Right lobe of liver (tissue), 6 donors: ENCODE results near the gene AKAP8. TPM values are rescaled to one million over a fixed set of nuclear protein-coding genes. Genes with fewer than 3 reads are reported as not detected.

ENCODE experiments used
- ATAC-seq, 4 donors: fragments of 200-7000 bp; cut with Tn5 transposase; one replicate each; pipeline ENCODE4 v1.9.1; 2020; ENCODE audit warnings: mild to moderate bottlenecking in 4 of 4, moderate library complexity in 4 of 4
- DNase-seq, 3 donors: peaks; one replicate each; pipeline ENCODE4 v3.0.0-alpha.2; 2020
- H3K27ac ChIP-seq, 3 donors: fragments of 200-600 bp; one replicate each; pipeline ENCODE4 v1.8.0; 2022
- H3K27me3 ChIP-seq, 2 donors: fragments of 200-600 bp; one replicate each; pipeline ENCODE4 v1.8.0; 2022
- H3K36me3 ChIP-seq, 4 donors: fragments of 200-600 bp; sonication (generic) in 1 of 4; one replicate each; pipeline versions ENCODE4 v1.5.1 to v1.8.0; 2017 to 2022; ENCODE audit warnings: control low read depth in 1 of 4
- H3K4me1 ChIP-seq, 4 donors: fragments of 200-600 bp; sonication (generic) in 1 of 4; one replicate each; pipeline versions ENCODE4 v1.5.1 to v1.8.0; 2017 to 2022; ENCODE audit warnings: control low read depth in 1 of 4
- H3K4me3 ChIP-seq, 3 donors: fragments of 200-600 bp; one replicate each; pipeline ENCODE4 v1.8.0; 2022
- H3K9me3 ChIP-seq, 4 donors: fragments of 200-600 bp; sonication (generic) in 1 of 4; one replicate each; pipeline versions ENCODE4 v1.5.1 to v1.8.0; 2017 to 2022; ENCODE audit warnings: control low read depth in 1 of 4
- POLR2A ChIP-seq: fragments of 450-650 bp; IDR thresholded peaks from one replicate; pipeline ENCODE4 v1.6.1; 2017; ENCODE audit warnings: antibody characterized with exemption, mild to moderate bottlenecking
- WGBS: methylation state at CpG from one replicate; pipeline ENCODE4 v1.1.6; 2018; ENCODE audit warnings: low coverage, low lambda C conversion rate; ENCODE audit not compliant: insufficient coverage; ENCODE audit errors: missing lambda C conversion rate; 5-methylcytosine and 5-hydroxymethylcytosine counted together
- intact Hi-C, 2 donors: fragments of 100-400 bp; cut with DNase I; formaldehyde crosslinking; loops; one replicate each; pipeline versions ENCODE4 v1.11.2 to v1.14.1; 2022
- total RNA-seq, 6 experiments: library from RNA; depleted of rRNA in 2 of 6; stranded (reverse); fragments of >200 nt in 2 of 6; fragmentation: NEBNext Ultra II Directional in 3 of 6; extraction: Animal tissue kit (Norgen Biotek cat#: 25700) in 3 of 6; gene quantifications; one replicate each; pipeline versions ENCODE4 v1.1.0 to v1.2.4, GENCODE V29; 2016 to 2023
- TF ChIP-seq, protein P1 (sequence below), 4 donors: fragments of 200-600 bp in 3 of 4; fragments of 450-650 bp in 1 of 4; IDR thresholded peaks; one replicate each; pipeline versions ENCODE4 v1.5.1 to v1.8.0; 2016 to 2022; ENCODE audit warnings: antibody characterized with exemption in 4 of 4, mild to moderate bottlenecking in 2 of 4
- donor health status: DM: no; HTN: yes; CAD: no.
- donor health status: DM: no; HTN: no; CAD: no.
- donor health status: DM: no; HTN: no; CAD: no.
- donor health status: DM: no; HTN: yes; CAD: no.
- donor health status: DM: no; HTN: yes; CAD: no.

The AKAP8 gene
- total RNA-seq, 6 experiments from 2014 or later, result 10.0 to 20.2 (median 13.3) TPM

DNA sequence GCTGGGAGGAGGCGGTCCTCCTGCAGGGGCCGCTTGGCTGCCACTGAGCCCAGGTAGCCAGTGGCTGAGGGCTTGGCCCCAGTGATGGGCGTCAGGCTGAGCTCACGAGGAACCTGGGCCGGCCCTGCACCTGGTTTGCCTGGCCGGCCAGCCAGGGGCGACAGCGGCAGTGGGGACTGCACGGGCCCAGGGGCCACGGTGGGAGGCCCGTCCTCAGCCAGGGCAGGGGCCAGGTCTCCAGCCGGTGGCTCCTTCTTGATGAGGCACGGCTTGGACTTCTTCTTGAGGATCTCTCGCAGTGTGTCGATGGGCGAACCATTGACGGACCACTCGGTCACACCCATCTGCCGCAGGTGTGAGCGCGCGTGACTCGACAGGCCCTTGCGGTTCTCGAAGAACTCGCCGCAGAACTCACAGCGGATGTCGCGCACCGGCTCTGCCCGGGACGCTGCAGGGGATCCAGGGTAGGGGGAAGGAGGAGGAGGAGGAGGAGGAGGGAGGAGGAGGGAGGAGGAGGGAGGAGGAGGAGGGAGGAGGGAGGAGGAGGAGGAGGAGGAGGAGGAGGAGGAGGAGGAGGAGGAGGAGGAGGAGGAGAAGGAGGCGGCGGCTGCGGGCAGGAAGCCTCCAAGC, 45.8 kb upstream of the AKAP8 start:
- H3K27ac ChIP-seq, result no peak overlapping the region
- TF ChIP-seq POLR2A, result no peak
- TF ChIP-seq, protein P1, sequence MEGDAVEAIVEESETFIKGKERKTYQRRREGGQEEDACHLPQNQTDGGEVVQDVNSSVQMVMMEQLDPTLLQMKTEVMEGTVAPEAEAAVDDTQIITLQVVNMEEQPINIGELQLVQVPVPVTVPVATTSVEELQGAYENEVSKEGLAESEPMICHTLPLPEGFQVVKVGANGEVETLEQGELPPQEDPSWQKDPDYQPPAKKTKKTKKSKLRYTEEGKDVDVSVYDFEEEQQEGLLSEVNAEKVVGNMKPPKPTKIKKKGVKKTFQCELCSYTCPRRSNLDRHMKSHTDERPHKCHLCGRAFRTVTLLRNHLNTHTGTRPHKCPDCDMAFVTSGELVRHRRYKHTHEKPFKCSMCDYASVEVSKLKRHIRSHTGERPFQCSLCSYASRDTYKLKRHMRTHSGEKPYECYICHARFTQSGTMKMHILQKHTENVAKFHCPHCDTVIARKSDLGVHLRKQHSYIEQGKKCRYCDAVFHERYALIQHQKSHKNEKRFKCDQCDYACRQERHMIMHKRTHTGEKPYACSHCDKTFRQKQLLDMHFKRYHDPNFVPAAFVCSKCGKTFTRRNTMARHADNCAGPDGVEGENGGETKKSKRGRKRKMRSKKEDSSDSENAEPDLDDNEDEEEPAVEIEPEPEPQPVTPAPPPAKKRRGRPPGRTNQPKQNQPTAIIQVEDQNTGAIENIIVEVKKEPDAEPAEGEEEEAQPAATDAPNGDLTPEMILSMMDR (IDR thresholded peaks at IDR 0.05), result no peak
- no peaks in the 10 kb centered on the region for H3K9me3 ChIP-seq
- H3K36me3 ChIP-seq, result peaks cover 0 to 35% (median 6%) of the 10 kb centered on the region in 4 donors
- no peak for DNase-seq
- H3K4me3 ChIP-seq, result no peak overlapping the region
- peaks cover 2 to 31% (median 9%) of the 10 kb centered on the region in 4 donors for H3K4me1 ChIP-seq
- H3K27me3 ChIP-seq, result no peaks in the 10 kb centered on the region
- ATAC-seq, result no peak
- WGBS, result 93% methylated on average over 5 of the region's 36 CpGs
- intact Hi-C loops, result no loop called here

- H3K4me3 ChIP-seq, result no peak overlapping the region
- H3K36me3 ChIP-seq, result peaks cover 0 to 35% (median 6%) of the 10 kb centered on the region in 4 donors
- intact Hi-C loops, result no loop called here
- H3K9me3 ChIP-seq, result no peaks in the 10 kb centered on the region
- peaks cover 2 to 29% (median 9%) of the 10 kb centered on the region in 4 donors for H3K4me1 ChIP-seq
- H3K27ac ChIP-seq, result no peak overlapping the region
- WGBS, result no CpG with 5 or more reads among the region's 38 CpGs
- ATAC-seq (no peak), DNase-seq (no peak)
- no peak for TF ChIP-seq POLR2A
- H3K27me3 ChIP-seq, result no peaks in the 10 kb centered on the region
Measured at GRCh38 chr19:15424692-15425272, 45.2 kb upstream of the AKAP8 start.

DNA sequence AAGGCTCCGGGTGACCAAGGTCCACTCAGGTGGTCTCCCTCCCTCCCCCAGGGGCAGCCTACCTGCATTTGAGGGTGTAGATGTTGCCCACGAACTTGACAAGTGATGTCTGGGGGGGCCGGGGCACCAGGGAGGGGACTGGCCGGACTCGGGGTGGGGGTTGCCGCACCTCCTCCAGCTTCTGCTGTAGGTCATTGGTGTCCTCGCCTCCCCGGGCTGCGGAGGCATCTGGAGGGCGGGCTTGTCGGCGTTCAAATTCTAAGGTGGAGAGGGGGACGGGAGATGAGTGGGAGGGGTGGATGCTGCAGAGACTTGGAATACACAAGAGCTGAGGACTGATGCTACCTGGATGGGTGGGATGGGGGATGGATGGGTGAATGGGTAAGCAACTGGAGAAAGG, 44.5 kb upstream of the AKAP8 start:
- TF ChIP-seq, protein P1 (IDR thresholded peaks at IDR 0.05), result no peak
- no peak for TF ChIP-seq POLR2A
- H3K4me1 ChIP-seq, result peaks cover 2 to 29% (median 12%) of the 10 kb centered on the region in 4 donors
- DNase-seq (no peak), ATAC-seq (no peak)
- H3K4me3 ChIP-seq, result no peak overlapping the region
- intact Hi-C loops, result no loop called here
- no peak overlapping the region for H3K27ac ChIP-seq
- WGBS, result 60% methylated on average over 1 of the region's 13 CpGs
- H3K27me3 ChIP-seq, result no peaks in the 10 kb centered on the region
- peaks cover 0 to 35% (median 6%) of the 10 kb centered on the region in 4 donors for H3K36me3 ChIP-seq
- no peaks in the 10 kb centered on the region for H3K9me3 ChIP-seq

DNA sequence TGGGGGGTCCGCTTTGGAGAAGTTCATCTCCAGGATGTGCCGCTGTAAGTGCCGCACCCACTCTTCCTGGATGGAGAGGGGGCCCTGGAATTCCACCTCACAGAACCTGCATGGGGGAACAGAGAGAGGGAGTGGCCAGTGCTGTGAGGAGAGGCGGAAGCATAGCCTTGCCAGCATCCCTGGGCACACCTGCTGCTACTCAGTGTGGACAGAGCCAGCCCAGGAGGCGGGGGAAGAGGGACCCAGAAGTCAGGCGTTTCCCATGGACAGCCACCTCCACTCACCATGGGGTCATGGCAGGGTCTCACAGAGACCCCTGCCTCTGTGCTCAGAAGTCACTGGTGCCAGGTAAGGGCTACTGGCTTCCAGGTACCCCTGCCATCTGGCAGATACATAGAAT, 43.5 kb upstream of the AKAP8 start:
- intact Hi-C loops, result no loop called here
- H3K9me3 ChIP-seq, result no peaks in the 10 kb centered on the region
- ATAC-seq, result no peak
- TF ChIP-seq POLR2A, result no peak
- no peak overlapping the region for H3K4me3 ChIP-seq
- H3K27ac ChIP-seq, result peak overlapping the region in 1 of 3 donors; percentile 89
- 100% methylated on average over 1 of the region's 6 CpGs for WGBS
- DNase-seq, result no peak
- H3K27me3 ChIP-seq, result no peaks in the 10 kb centered on the region
- H3K36me3 ChIP-seq, result peaks cover 0 to 35% (median 6%) of the 10 kb centered on the region in 4 donors
- peaks cover 2 to 29% (median 12%) of the 10 kb centered on the region in 4 donors for H3K4me1 ChIP-seq

DNA sequence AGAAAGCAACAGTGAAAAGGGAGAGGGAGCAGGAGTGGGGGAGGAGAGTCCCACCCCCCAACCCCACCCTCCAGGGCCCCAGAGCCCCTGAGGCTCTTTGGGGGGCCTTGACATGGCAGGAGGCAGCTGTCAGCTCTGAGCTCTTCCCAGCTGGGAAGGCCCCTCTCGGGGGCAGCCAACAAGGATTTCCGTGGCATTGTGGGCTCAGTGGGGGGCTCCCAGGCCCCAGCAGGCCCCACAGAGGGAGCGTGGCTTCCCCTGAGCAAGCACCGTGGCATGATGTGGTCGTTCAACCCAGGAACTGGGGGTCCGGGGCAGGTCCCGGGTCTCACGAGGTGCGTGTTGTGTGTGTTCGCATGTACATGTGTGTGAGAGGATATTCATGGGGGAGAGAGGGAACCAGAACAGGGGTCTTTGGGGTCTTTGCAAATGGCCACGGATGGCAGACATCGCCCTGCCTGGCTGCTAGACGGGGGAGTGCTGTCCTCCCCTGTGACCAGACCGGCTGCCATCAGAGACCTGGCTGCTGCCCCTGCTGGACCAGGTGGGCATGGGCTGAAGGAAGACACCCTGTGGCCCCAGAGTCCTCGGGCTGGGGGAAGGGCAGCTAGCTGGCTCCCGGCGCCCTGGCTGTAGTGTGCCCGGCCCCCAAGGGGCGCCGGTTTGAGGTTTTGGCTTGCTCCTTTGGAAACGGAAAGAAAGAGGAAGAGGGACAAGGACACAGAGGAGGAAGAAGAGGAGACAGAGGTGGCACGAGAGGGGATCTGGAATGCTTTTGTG, 42.9 kb upstream of the AKAP8 start:
- DNase-seq, result peak in 1 of 3 donors; percentile 47
- 91% methylated on average over 6 of the region's 22 CpGs for WGBS
- Histone ChIP-seq H3K27ac (peak overlapping the region; percentile 57 to 90 (median 89)), H3K36me3 (peaks cover 0 to 35% (median 6%) of the 10 kb centered on the region in 4 donors), H3K4me1 (peaks cover 2 to 34% (median 12%) of the 10 kb centered on the region in 4 donors), H3K4me3 (no peak overlapping the region), H3K27me3 (no peaks in the 10 kb centered on the region), H3K9me3 (no peaks in the 10 kb centered on the region)
- ATAC-seq, result no peak
- intact Hi-C loops, result no loop called here
- TF ChIP-seq, protein P1 (IDR thresholded peaks at IDR 0.05), result no peak
- TF ChIP-seq POLR2A, result no peak
